ENCODE results near the gene SEMA7A.
A peak's percentile ranks its signal among the peaks of the same experiment; 100 is the strongest.

The SEMA7A gene

DNA sequence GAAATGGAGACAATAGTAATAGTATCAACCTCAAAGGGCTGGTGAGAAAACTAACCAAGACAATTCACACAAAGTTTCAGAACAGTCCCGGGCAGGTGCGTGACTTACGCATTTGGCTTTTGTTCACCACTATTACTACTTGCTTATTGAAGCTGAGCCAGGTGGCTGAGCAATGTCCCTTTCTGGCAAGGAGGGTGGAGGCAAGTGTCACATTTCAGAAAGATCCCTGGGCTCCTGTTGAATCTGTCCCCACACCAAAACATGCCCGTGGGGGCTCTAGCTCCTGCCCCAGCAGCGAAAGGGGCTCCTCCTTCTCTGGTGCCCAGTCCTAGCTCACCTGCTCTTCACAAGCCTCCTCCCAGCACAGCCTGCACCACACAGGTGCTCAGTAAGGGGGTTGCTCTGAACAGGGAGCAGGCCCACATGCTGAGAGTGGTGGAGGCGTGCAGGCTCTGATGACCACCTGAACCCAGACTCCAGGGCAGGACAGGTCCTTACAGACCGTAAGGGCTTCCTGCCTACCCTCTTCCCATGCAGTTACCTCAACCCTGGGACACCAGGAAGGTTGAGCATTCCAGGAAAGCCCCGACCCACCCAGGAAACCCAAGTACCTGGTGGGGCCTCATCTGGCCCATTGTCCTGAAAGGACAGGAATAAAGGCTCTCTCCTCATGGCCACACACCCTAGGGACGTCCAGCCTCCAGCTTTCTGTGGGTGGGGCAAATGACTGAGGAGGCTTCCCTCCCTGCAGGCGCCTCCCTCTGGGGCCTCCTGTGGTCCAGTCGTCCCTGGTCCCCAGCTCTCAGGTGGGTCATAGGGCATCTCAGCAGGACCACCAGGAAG, 32.6 kb downstream of the SEMA7A start:
- Histone ChIP-seq H2AK5ac (ENCODE audit: low read length, severe bottlenecking) (peak overlapping the region; percentile 23), H3K9ac (ENCODE audit: low read length) (no peak overlapping the region), H4K91ac (ENCODE audit: low read length) (no peak overlapping the region), H2BK5ac (ENCODE audit: low read depth, low read length, poor library complexity, severe bottlenecking) (no peak overlapping the region), H3K23ac (ENCODE audit: low read length in 2 of 2) (no peak overlapping the region), H3K4me1 (ENCODE audit: control insufficient read depth, insufficient read depth, low read depth, low read length) (peaks cover 64% of the 10 kb centered on the region), H3K27ac (ENCODE audit: low read length, poor library complexity, severe bottlenecking) (no peak overlapping the region), H3K4ac (ENCODE audit: low read depth in 1 of 2, low read length in 2 of 2) (no peak overlapping the region), H3K14ac (ENCODE audit: low read length in 2 of 2) (no peak overlapping the region), H2BK15ac (ENCODE audit: low read depth, poor library complexity, severe bottlenecking) (no peak overlapping the region), H2BK120ac (ENCODE audit: low read depth, low read length) (no peak overlapping the region), H3K4me3 (ENCODE audit: insufficient read depth in 1 of 2, low read depth in 1 of 2, low read length in 2 of 2) (no peak overlapping the region), H4K8ac (ENCODE audit: low read length) (no peak overlapping the region), H3K27me3 (ENCODE audit: control insufficient read depth in 1 of 2, insufficient read depth in 1 of 2, low read length in 2 of 2) (no peaks in the 10 kb centered on the region), H3K79me1 (replicated peaks; ENCODE audit: low read length, poor library complexity, severe bottlenecking) (peaks cover 8% of the 10 kb centered on the region), H3K4me2 (ENCODE audit: low read length, poor library complexity, severe bottlenecking) (no peak overlapping the region), H3K36me3 (ENCODE audit: control insufficient read depth in 1 of 2, insufficient read depth in 2 of 2, low read depth in 1 of 2, low read length in 2 of 2) (peaks cover 0 to 5% of the 10 kb centered on the region in 2 experiments), H2AFZ (ENCODE audit: low read depth, low read length) (no peak overlapping the region), H2BK12ac (ENCODE audit: low read length in 2 of 2) (no peak overlapping the region), H3K9me3 (ENCODE audit: control insufficient read depth, low read length) (no peaks in the 10 kb centered on the region), H3K18ac (ENCODE audit: low read depth in 1 of 2, low read length in 2 of 2) (no peak overlapping the region)
- 77% methylated on average over 11 of the region's 11 CpGs for WGBS
- DNase-seq = no peak

GRCh38 chr15:74400313-74400860, 33.4 kb downstream of the SEMA7A start:
- Histone ChIP-seq H2BK12ac (ENCODE audit: low read length in 2 of 2) (no peak overlapping the region), H4K91ac (ENCODE audit: low read length) (no peak overlapping the region), H2BK5ac (ENCODE audit: low read depth, low read length, poor library complexity, severe bottlenecking) (no peak overlapping the region), H3K9ac (ENCODE audit: low read length) (peak overlapping the region; percentile 44), H3K4me2 (ENCODE audit: low read length, poor library complexity, severe bottlenecking) (no peak overlapping the region), H3K23ac (ENCODE audit: low read length in 2 of 2) (no peak overlapping the region), H2AK5ac (ENCODE audit: low read length, severe bottlenecking) (no peak overlapping the region), H3K4me1 (ENCODE audit: control insufficient read depth, insufficient read depth, low read depth, low read length) (peaks cover 66% of the 10 kb centered on the region), H2BK15ac (ENCODE audit: low read depth, poor library complexity, severe bottlenecking) (no peak overlapping the region), H2BK120ac (ENCODE audit: low read depth, low read length) (no peak overlapping the region), H3K4ac (ENCODE audit: low read depth in 1 of 2, low read length in 2 of 2) (no peak overlapping the region), H3K27ac (ENCODE audit: low read length, poor library complexity, severe bottlenecking) (peak overlapping the region; percentile 27), H3K27me3 (ENCODE audit: control insufficient read depth in 1 of 2, insufficient read depth in 1 of 2, low read length in 2 of 2) (no peaks in the 10 kb centered on the region), H3K79me1 (replicated peaks; ENCODE audit: low read length, poor library complexity, severe bottlenecking) (peaks cover 8% of the 10 kb centered on the region), H4K8ac (ENCODE audit: low read length) (no peak overlapping the region), H3K4me3 (ENCODE audit: insufficient read depth in 1 of 2, low read depth in 1 of 2, low read length in 2 of 2) (no peak overlapping the region), H3K18ac (ENCODE audit: low read depth in 1 of 2, low read length in 2 of 2) (no peak overlapping the region), H3K9me3 (ENCODE audit: control insufficient read depth, low read length) (no peaks in the 10 kb centered on the region), H3K36me3 (ENCODE audit: control insufficient read depth in 1 of 2, insufficient read depth in 2 of 2, low read depth in 1 of 2, low read length in 2 of 2) (peaks cover 0 to 5% of the 10 kb centered on the region in 2 experiments), H2AFZ (ENCODE audit: low read depth, low read length) (no peak overlapping the region), H3K14ac (ENCODE audit: low read length in 2 of 2) (no peak overlapping the region)
- DNase-seq = no peak
- WGBS = 89% methylated on average over 8 of the region's 10 CpGs

- Histone ChIP-seq H3K4ac (ENCODE audit: low read depth in 1 of 2, low read length in 2 of 2) (peak overlapping the region in 1 of 2 experiments; percentile 6), H2BK120ac (ENCODE audit: low read depth, low read length) (no peak overlapping the region), H2AFZ (ENCODE audit: low read depth, low read length) (no peak overlapping the region), H2BK15ac (ENCODE audit: low read depth, poor library complexity, severe bottlenecking) (no peak overlapping the region), H2BK12ac (ENCODE audit: low read length in 2 of 2) (no peak overlapping the region), H3K4me1 (ENCODE audit: control insufficient read depth, insufficient read depth, low read depth, low read length) (peaks cover 70% of the 10 kb centered on the region), H3K9ac (ENCODE audit: low read length) (peak overlapping the region; percentile 44), H3K27ac (ENCODE audit: low read length, poor library complexity, severe bottlenecking) (peak overlapping the region; percentile 31), H3K9me3 (ENCODE audit: control insufficient read depth, low read length) (no peaks in the 10 kb centered on the region), H3K23ac (ENCODE audit: low read length in 2 of 2) (no peak overlapping the region), H4K91ac (ENCODE audit: low read length) (no peak overlapping the region), H4K8ac (ENCODE audit: low read length) (no peak overlapping the region), H2BK5ac (ENCODE audit: low read depth, low read length, poor library complexity, severe bottlenecking) (peak overlapping the region; percentile 51), H3K18ac (ENCODE audit: low read depth in 1 of 2, low read length in 2 of 2) (no peak overlapping the region), H3K4me3 (ENCODE audit: insufficient read depth in 1 of 2, low read depth in 1 of 2, low read length in 2 of 2) (no peak overlapping the region), H3K36me3 (ENCODE audit: control insufficient read depth in 1 of 2, insufficient read depth in 2 of 2, low read depth in 1 of 2, low read length in 2 of 2) (peaks cover 0 to 5% of the 10 kb centered on the region in 2 experiments), H2AK5ac (ENCODE audit: low read length, severe bottlenecking) (peak overlapping the region; percentile 52), H3K79me1 (replicated peaks; ENCODE audit: low read length, poor library complexity, severe bottlenecking) (peaks cover 8% of the 10 kb centered on the region), H3K27me3 (ENCODE audit: control insufficient read depth in 1 of 2, insufficient read depth in 1 of 2, low read length in 2 of 2) (no peaks in the 10 kb centered on the region), H3K14ac (ENCODE audit: low read length in 2 of 2) (peak overlapping the region in 1 of 2 experiments; percentile 55), H3K4me2 (ENCODE audit: low read length, poor library complexity, severe bottlenecking) (no peak overlapping the region)
- WGBS = 27% methylated on average over 5 of the region's 5 CpGs
- DNase-seq = peak; percentile 33
Measured at GRCh38 chr15:74399511-74400312, 34.0 kb downstream of the SEMA7A start.

- H3K79me1 ChIP-seq (replicated peaks; ENCODE audit: low read length, poor library complexity, severe bottlenecking) = peaks cover 5% of the 10 kb centered on the region
- H3K27me3 ChIP-seq (ENCODE audit: control insufficient read depth in 1 of 2, insufficient read depth in 1 of 2, low read length in 2 of 2) = no peaks in the 10 kb centered on the region
- no peak overlapping the region for H2BK15ac ChIP-seq (ENCODE audit: low read depth, poor library complexity, severe bottlenecking)
- no peak overlapping the region for H3K23ac ChIP-seq (ENCODE audit: low read length in 2 of 2)
- no peak overlapping the region for H2BK12ac ChIP-seq (ENCODE audit: low read length in 2 of 2)
- no peak overlapping the region for H2BK120ac ChIP-seq (ENCODE audit: low read depth, low read length)
- H3K18ac ChIP-seq (ENCODE audit: low read depth in 1 of 2, low read length in 2 of 2) = no peak overlapping the region
- no peak overlapping the region for H3K9ac ChIP-seq (ENCODE audit: low read length)
- no peak overlapping the region for H3K4ac ChIP-seq (ENCODE audit: low read depth in 1 of 2, low read length in 2 of 2)
- no peak overlapping the region for H3K27ac ChIP-seq (ENCODE audit: low read length, poor library complexity, severe bottlenecking)
- peaks cover 69% of the 10 kb centered on the region for H3K4me1 ChIP-seq (ENCODE audit: control insufficient read depth, insufficient read depth, low read depth, low read length)
- H2AFZ ChIP-seq (ENCODE audit: low read depth, low read length) = no peak overlapping the region
- H4K91ac ChIP-seq (ENCODE audit: low read length) = no peak overlapping the region
- H3K4me2 ChIP-seq (ENCODE audit: low read length, poor library complexity, severe bottlenecking) = no peak overlapping the region
- H2AK5ac ChIP-seq (ENCODE audit: low read length, severe bottlenecking) = no peak overlapping the region
- no peak for DNase-seq
- peaks cover 0 to 5% of the 10 kb centered on the region in 2 experiments for H3K36me3 ChIP-seq (ENCODE audit: control insufficient read depth in 1 of 2, insufficient read depth in 2 of 2, low read depth in 1 of 2, low read length in 2 of 2)
- WGBS = 83% methylated on average over 1 of the region's 3 CpGs
- H3K14ac ChIP-seq (ENCODE audit: low read length in 2 of 2) = no peak overlapping the region
- no peak overlapping the region for H2BK5ac ChIP-seq (ENCODE audit: low read depth, low read length, poor library complexity, severe bottlenecking)
- no peak overlapping the region for H3K4me3 ChIP-seq (ENCODE audit: insufficient read depth in 1 of 2, low read depth in 1 of 2, low read length in 2 of 2)
- H3K9me3 ChIP-seq (ENCODE audit: control insufficient read depth, low read length) = no peaks in the 10 kb centered on the region
- H4K8ac ChIP-seq (ENCODE audit: low read length) = no peak overlapping the region
Measured at GRCh38 chr15:74399100-74399499, 34.7 kb downstream of the SEMA7A start.
